ENCODE results near the gene AFF3.
"Not testable (repeated sequence)": the region's sequence is repeated elsewhere in the genome, so short reads cannot be mapped to it uniquely, and the experiment has no call there.

AFF3 gene

GRCh38 chr2:99776206-99776905 lies 366.0 kb downstream of the AFF3 start:
- no peak for DNase-seq

DNA sequence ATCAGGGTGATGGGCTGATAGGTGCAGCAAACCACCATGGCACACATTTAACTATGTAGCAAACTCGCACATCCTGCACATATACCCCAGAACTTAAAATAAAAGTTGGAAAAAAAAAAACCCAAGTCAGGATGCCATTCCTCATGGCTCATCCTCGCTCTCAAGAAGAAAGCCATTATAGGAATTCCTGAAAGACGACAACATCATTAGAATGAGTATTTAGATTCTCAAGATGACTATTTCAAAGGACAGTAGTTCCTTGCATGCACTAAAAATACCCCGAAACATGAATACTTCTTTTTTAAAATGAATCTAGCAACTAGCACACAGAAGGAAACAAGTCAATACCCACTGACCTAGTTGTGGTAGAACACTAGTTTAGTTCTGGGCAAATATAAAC lies 366.8 kb downstream of the AFF3 start:
- DNase-seq: no peak

DNA sequence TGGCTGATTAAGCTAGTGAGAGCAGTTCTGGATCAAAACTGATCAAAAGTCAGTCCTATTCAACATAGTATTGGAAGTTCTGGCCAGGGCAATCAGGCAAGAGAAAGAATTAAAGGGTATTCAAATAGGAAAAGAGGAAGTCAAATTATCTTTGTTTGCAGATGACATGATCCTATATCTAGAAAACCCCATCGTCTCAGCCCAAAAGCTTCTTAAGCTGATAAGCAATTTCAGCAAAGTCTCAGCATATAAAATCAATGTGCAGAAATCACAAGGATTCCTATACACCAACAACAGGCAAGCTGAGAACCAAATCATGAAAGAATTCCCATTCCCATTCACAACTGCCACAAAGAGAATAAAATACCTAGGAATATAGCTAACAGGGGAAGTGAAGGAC lies 368.7 kb downstream of the AFF3 start:
- not testable (repeated sequence) for DNase-seq

DNA sequence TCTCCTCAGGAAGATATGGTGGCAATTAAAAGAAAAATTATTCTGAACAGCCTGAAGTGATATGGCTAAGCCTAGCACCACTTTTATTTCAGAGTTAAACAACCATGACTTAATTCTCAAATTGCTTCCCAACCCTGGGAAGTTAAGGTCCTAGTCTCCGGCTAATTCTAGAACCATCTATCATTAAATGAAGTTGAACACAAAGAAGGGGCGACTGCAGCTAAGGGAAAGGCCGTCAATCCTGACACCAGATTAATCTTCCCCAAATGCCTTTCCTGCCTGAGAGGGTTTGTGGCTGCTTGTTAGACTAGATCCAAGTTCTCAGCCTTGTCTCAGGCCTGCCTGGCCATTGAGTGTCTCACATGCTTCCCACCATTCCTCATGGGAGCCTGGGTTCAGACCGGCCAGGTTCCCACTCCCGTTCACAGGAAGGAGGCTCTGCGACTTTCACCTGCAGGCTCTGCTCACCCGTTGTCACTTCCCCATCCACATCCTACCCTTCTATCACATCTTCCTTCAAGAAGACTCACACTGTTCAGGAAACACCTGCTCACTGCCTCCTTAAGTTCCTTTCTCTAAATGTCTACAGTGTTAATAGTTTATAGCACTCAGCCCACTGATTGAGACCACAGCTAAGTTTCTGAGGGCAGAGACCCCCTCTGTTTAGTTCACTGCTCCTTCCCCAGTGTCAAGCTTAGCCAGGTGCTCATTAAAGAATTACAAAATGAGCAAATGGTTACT lies 369.6 kb downstream of the AFF3 start:
- no peak for DNase-seq

- no peak for DNase-seq
Measured at GRCh38 chr2:99771681-99772333, 370.6 kb downstream of the AFF3 start.

GRCh38 chr2:99770876-99771275 lies 371.5 kb downstream of the AFF3 start:
- DNase-seq: no peak

DNA sequence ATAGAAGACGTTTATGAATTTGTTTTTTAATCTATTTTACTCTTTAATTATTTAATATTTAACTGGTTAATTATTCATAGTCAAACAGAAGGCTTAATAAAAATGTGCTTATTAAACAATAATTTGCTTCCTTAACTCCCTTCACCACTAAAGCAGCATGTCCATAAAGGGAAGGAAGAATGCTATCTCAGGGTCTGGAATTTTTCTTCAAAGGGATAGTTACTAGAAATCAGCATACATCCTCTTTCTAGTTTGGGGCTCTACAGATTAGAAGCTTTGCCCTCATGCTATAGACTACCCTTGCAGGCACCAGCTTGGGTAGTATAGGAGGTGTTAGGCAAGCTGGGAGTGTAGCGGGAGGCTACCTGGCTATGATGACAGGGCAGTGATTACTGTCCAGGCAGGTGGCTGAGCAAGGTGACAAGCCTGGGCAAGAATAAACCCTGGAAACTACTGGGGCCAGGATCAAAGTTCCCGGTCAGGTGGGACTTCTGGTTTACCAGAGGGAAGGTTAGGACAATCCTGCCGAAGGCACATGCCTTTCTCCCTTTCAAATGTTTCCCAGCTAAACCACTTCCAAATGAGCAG lies 376.6 kb downstream of the AFF3 start:
- DNase-seq: no peak

GRCh38 chr2:99763764-99764163 lies 378.6 kb downstream of the AFF3 start:
- DNase-seq: no peak

GRCh38 chr2:99762714-99763113 lies 379.7 kb downstream of the AFF3 start:
- no peak for DNase-seq

DNA sequence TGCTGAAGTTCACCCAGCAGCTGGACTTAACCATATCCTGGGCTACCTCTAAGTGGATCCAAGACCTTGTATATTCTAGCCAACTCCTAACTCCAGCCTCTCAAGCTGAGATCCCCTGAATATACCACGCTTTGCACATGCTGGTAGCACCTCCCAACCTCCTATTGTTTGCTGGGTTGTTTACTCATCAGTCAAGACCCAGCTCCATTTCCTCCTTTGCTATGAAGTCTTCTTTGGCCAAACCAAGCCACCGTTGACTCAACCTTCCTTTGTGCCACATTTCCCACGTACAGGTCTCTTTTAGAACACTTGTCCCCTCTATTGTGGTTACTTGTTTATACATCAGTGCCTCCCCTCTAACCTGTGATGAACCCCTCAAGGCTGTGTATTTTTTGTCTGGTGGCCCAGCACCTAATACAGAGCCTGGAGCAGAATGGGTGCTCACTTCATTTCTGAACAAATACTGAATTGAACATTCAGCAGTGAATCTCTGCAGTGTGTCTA lies 384.7 kb downstream of the AFF3 start:
- DNase-seq: no peak

DNA sequence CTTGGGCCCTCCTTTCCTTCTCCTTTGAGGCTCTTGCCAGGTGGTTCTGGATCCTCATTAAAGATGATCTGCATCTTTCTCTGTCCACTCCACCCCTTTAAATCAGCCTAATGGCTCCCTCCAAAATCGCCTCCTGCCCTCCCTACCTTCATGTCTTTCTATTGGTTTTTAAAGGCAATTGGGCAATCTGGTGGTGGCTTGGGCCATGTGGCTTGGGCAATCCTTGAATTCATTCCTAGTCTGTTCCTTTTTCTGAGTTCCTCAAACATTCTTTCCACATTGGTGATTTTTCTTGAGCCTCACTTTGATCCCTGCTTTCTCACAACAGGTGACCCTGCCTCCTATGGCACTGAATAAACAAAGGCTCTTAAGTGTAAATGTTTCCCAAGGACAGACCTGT lies 386.3 kb downstream of the AFF3 start:
- no peak for DNase-seq

- no peak for DNase-seq
Measured at GRCh38 chr2:99754210-99754609, 388.2 kb downstream of the AFF3 start.

GRCh38 chr2:99753505-99753904 lies 388.9 kb downstream of the AFF3 start:
- no peak for DNase-seq

DNA sequence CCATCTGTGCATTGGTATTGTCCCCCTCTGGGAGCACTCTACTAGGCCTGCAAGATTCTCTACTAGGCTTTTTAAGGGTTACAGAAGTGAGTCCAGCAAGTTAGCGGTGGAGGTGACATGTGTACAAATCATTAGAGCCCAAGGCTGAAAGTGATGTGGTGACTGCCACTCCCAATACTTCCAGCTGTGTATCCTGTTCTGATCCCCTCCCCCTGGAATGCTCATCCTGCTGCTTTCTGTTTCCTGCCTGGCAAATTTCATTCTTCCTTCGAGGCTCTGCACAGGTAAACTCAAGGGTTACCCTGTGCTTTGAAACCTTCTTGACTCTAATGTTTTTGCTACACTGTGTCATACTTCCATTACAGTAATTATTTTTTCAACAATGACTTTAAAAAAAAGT lies 394.0 kb downstream of the AFF3 start:
- DNase-seq: no peak

- no peak for DNase-seq
Measured at GRCh38 chr2:99747842-99748241, 394.5 kb downstream of the AFF3 start.

GRCh38 chr2:99743146-99743545 lies 399.2 kb downstream of the AFF3 start:
- DNase-seq: no peak

GRCh38 chr2:99737537-99737936 lies 404.9 kb downstream of the AFF3 start:
- DNase-seq: no peak

DNA sequence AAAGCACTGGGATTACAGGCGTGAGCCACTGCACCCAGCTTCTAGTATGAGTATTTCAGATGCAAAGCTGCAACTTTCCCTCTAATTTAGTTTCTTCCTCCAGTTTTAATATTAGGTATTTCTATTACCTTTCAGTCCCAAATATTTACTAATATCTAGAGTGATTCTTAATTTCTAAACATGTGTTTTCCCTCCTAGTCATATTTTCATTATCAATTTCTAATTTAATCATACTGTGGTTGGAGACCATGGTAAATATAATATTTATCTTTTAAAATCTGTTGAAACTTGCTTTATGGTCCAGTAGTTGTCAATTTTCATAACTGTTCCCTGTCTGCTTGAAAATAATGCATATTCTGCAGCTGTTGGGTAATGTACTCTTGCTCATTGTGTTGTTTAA lies 406.6 kb downstream of the AFF3 start:
- DNase-seq: no peak

- DNase-seq: not testable (repeated sequence)
Measured at GRCh38 chr2:99735314-99735713, 407.1 kb downstream of the AFF3 start.

DNA sequence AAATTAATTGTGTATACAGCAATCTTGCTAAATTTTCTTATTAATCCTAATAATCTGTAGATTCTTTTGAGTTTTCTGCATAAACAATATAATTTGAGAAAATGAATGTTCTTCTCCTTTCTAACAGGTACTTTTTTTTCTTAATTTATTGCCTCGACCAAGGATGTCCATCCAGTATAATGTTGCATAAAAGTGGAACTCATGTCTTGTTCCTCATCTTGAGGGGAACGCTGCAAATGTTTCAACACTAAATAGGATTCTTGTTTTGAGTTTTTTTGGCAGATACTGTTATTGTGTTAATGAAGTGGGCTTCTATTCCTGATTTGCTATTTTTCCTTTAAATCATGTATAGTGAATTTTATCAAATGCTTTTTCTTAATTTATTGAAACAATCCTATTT lies 408.2 kb downstream of the AFF3 start:
- no peak for DNase-seq

DNA sequence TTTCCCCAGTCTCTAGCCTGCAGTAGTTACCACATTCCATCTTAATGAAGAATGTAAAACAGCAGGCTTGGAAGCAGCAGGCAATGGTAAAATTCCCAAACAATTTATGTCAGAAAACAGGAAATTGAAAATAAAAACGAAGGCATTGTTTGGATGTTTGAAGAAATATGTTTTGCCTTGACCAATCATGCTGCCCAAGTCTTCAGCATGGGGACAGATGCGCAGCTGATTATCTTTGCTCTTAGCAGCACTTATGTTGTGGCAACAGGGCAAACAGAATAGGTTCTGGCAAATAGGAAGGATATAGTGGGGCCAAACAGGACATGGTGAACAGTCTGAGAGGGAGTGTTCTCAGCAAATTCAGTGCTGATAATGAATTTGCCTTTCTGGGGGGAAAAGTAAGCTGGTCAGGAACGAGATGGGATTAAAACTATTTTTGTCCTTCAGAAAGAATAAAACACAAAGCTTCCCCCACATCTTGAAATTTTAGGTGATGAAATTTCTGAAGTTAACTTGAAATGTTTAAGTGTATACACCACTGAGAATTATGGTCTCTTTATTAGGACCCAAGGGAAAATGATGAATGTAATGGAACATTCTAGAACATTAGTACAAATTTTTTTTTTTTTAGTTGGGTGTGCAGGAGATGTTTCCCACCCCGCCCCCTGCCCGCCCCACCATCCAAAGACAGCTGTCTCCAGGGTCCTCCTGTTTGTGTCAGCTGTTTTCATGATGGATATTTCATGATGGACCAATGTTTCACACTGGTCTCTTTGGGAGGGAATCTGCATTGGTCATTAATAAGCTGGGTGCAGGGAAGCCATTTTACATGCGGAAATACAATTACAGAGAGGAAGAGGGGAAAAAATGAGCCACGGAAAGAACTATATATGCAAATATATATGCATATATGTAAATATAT lies 413.0 kb downstream of the AFF3 start:
- DNase-seq: no peak

DNA sequence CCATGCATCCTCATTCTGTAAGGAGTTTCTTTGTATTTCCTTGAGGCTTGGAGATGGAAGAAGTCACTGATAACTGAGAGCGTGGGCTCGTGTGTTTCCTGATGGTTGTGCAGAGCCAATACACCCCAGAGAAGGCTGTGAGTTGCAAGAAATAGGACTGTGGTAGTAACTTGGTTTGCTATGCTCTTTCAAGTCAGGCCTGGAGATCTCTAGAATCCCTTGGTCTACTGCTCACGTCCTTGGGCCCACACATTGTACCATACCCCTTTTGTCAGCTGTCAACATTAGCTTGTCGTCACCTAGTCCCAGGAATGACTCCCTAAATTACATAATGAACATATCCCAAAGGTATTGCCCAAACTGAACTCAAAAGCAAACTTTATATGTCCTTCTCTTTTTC lies 414.2 kb downstream of the AFF3 start:
- DNase-seq: no peak

All from NCI-H187 (cell line).